ENCODE data around the gene LDHAL6B. TPM values are rescaled to one million over a fixed set of nuclear protein-coding genes. Genes with fewer than 3 reads are reported as not detected.

Gene LDHAL6B
- total RNA-seq, 1 experiment from 2014 or later: not detected

GRCh38 chr15:59171067-59171397 lies 35.6 kb upstream of the LDHAL6B start:
- Histone ChIP-seq H3K4me3 (ENCODE audit: low read depth, low read length) (no peak overlapping the region), H3K4me1 (peaks cover 9% of the 10 kb centered on the region), H3K9me3 (no peaks in the 10 kb centered on the region), H3K36me3 (ENCODE audit: control insufficient read depth, insufficient read depth, low read length) (no peaks in the 10 kb centered on the region; the same call in 1 of the 2 replicates), H3K27me3 (replicated peaks; ENCODE audit: control insufficient read depth, insufficient read depth, low read length) (no peaks in the 10 kb centered on the region)
- Mint-ChIP-seq H3K27me3 (ENCODE audit: insufficient read depth, unreplicated experiment) (no peaks in the 10 kb centered on the region), H3K9me3 (ENCODE audit: unreplicated experiment) (no peaks in the 10 kb centered on the region), H3K27ac (ENCODE audit: unreplicated experiment) (no peak overlapping the region), H3K4me3 (ENCODE audit: unreplicated experiment) (no peak overlapping the region), H3K4me1 (ENCODE audit: low read depth, unreplicated experiment) (peaks cover 7% of the 10 kb centered on the region), H3K36me3 (ENCODE audit: insufficient read depth, unreplicated experiment) (peaks cover 54% of the 10 kb centered on the region)
- intact Hi-C loops (cut with micrococcal nuclease; ENCODE audit: unreplicated experiment): no loop called here
- ChIA-PET POLR2A (no interaction called here), CTCF (no interaction called here)
- TF ChIP-seq, protein P1, sequence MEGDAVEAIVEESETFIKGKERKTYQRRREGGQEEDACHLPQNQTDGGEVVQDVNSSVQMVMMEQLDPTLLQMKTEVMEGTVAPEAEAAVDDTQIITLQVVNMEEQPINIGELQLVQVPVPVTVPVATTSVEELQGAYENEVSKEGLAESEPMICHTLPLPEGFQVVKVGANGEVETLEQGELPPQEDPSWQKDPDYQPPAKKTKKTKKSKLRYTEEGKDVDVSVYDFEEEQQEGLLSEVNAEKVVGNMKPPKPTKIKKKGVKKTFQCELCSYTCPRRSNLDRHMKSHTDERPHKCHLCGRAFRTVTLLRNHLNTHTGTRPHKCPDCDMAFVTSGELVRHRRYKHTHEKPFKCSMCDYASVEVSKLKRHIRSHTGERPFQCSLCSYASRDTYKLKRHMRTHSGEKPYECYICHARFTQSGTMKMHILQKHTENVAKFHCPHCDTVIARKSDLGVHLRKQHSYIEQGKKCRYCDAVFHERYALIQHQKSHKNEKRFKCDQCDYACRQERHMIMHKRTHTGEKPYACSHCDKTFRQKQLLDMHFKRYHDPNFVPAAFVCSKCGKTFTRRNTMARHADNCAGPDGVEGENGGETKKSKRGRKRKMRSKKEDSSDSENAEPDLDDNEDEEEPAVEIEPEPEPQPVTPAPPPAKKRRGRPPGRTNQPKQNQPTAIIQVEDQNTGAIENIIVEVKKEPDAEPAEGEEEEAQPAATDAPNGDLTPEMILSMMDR (IDR thresholded peaks at IDR 0.05; ENCODE audit: insufficient read depth in 1 of 2, low read depth in 1 of 2, low read length in 1 of 2, severe bottlenecking in 1 of 2, unreplicated experiment in 1 of 2): no peak
- BruUV-seq (replicated peaks): no TSS peak
- no peak for DNase-seq

GRCh38 chr15:59172289-59172901 lies 34.2 kb upstream of the LDHAL6B start:
- Mint-ChIP-seq H3K4me3 (ENCODE audit: unreplicated experiment) (no peak overlapping the region), H3K27me3 (ENCODE audit: insufficient read depth, unreplicated experiment) (no peaks in the 10 kb centered on the region), H3K36me3 (ENCODE audit: insufficient read depth, unreplicated experiment) (peaks cover 45% of the 10 kb centered on the region), H3K27ac (ENCODE audit: unreplicated experiment) (no peak overlapping the region), H3K9me3 (ENCODE audit: unreplicated experiment) (no peaks in the 10 kb centered on the region), H3K4me1 (ENCODE audit: low read depth, unreplicated experiment) (no peaks in the 10 kb centered on the region)
- ChIA-PET POLR2A (no interaction called here), CTCF (no interaction called here)
- Histone ChIP-seq H3K9me3 (no peaks in the 10 kb centered on the region), H3K4me3 (ENCODE audit: low read depth, low read length) (no peak overlapping the region), H3K36me3 (ENCODE audit: control insufficient read depth, insufficient read depth, low read length) (no peaks in the 10 kb centered on the region; the same call in 1 of the 2 replicates), H3K27me3 (replicated peaks; ENCODE audit: control insufficient read depth, insufficient read depth, low read length) (no peaks in the 10 kb centered on the region), H3K4me1 (no peaks in the 10 kb centered on the region)
- intact Hi-C loops (cut with micrococcal nuclease; ENCODE audit: unreplicated experiment): no loop called here
- no TSS peak for BruUV-seq (replicated peaks)
- TF ChIP-seq, protein P1 (IDR thresholded peaks at IDR 0.05; ENCODE audit: insufficient read depth in 1 of 2, low read depth in 1 of 2, low read length in 1 of 2, severe bottlenecking in 1 of 2, unreplicated experiment in 1 of 2): peak in 1 of 2 experiments; percentile 28
- DNase-seq: no peak

DNA sequence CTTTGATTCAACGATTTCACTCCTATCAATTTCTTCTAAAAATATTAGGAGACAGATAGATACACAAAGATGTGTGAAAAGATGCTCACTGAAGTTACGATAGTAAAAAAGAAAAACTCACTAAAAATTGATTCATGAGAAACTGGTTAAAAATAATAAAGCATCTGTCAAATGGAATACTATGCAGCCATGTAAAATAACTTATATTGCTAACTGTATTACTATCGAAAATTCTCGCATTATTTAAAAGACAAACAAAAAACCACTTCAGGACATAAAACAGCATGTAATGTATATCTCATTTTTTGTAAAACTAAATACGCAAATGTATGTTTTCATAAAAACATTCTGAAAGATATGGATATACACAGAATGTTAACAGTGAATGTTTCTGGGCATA lies 33.4 kb upstream of the LDHAL6B start:
- H3K4me3 ChIP-seq (ENCODE audit: low read depth, low read length): no peak overlapping the region
- no peaks in the 10 kb centered on the region for H3K27me3 ChIP-seq (replicated peaks; ENCODE audit: control insufficient read depth, insufficient read depth, low read length)
- no peak for DNase-seq
- Mint-ChIP-seq H3K4me1 (ENCODE audit: low read depth, unreplicated experiment) (no peaks in the 10 kb centered on the region), H3K27ac (ENCODE audit: unreplicated experiment) (peak overlapping the region; percentile 72), H3K36me3 (ENCODE audit: insufficient read depth, unreplicated experiment) (peaks cover 51% of the 10 kb centered on the region), H3K4me3 (ENCODE audit: unreplicated experiment) (no peak overlapping the region), H3K9me3 (ENCODE audit: unreplicated experiment) (no peaks in the 10 kb centered on the region), H3K27me3 (ENCODE audit: insufficient read depth, unreplicated experiment) (no peaks in the 10 kb centered on the region)
- no TSS peak for BruUV-seq (replicated peaks)
- no peaks in the 10 kb centered on the region for H3K9me3 ChIP-seq
- no peaks in the 10 kb centered on the region for H3K4me1 ChIP-seq
- POLR2A ChIA-PET: interaction anchor here (0.6 kb wide), 1 partner anchor 11 kb away, joined by 4 read pairs; no protein-coding TSS in a partner anchor
- TF ChIP-seq, protein P1 (IDR thresholded peaks at IDR 0.05; ENCODE audit: insufficient read depth in 1 of 2, low read depth in 1 of 2, low read length in 1 of 2, severe bottlenecking in 1 of 2, unreplicated experiment in 1 of 2): no peak
- CTCF ChIA-PET: interaction anchor here (1.5 kb wide), 1 partner anchor 320 kb away, joined by 5 read pairs; no protein-coding TSS in a partner anchor
- intact Hi-C loops (cut with micrococcal nuclease; ENCODE audit: unreplicated experiment): no loop called here
- H3K36me3 ChIP-seq (ENCODE audit: control insufficient read depth, insufficient read depth, low read length): no peaks in the 10 kb centered on the region; the same call in 1 of the 2 replicates
